NOMO-1 treated with dmso at 0.1 percent for 144 hours (cell line): ENCODE results near the gene ERN1.

Source experiments
- DNase-seq: peaks from one replicate; lab custom pipeline; 2025; ENCODE audit not compliant: unreplicated experiment; lab: John Stamatoyannopoulos, UW

The ERN1 gene

DNA sequence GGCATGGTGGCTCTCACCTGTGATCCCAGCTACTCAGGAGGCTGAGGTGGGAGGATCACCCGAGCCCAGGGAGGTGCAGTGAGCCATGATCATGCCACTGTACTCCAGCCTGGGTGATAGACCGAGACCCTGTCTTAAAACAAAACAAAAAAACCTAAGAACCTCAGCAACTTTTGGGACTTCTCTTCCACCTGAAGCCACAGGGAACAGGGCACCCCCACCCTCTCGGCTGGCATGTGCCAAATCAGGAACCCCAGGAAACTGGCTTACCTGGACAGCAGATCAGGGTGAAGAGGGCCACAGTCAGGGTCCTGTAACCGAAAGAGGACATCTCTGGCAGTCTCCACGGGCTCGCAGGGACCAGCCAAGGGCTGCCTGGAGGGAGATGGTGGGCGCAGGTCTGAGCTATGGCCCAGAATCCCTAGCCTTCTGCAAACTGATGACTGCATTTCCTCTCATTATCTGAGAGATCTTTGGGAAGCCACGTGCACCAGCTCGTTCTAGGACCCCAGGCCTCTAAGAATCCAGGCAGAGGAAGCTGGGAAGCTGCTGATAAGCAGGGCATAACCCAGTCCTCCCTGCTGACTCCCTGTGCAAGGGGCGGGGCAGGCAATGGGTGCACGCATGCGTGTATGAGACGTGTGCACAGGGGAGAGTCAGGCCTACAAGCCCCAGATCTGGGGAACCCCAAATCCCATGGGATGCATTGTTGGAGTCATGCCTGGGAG, 123.4 kb downstream of the ERN1 start:
- no peak for DNase-seq

DNA sequence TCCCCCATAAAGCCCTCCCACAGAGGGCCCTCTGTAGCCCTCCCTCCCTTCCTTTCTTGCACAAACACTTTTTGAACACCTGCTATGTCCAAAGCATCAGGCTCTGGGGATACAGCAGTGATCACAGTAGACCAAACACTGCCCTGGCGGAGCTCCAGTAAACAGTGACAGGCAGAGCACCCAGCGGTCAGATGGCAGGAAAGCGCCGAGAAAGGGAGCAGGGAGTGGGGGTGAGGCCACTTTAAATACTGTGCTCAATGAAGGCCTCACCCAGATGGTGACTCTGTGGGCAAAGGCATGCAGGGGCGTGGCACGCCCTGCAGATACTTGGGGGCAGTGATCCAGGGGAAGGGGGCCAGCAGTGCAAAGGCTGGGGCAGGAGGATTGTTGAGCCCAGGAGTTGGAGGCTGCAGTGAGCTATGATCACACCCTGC, 124.2 kb downstream of the ERN1 start:
- no peak for DNase-seq

DNA sequence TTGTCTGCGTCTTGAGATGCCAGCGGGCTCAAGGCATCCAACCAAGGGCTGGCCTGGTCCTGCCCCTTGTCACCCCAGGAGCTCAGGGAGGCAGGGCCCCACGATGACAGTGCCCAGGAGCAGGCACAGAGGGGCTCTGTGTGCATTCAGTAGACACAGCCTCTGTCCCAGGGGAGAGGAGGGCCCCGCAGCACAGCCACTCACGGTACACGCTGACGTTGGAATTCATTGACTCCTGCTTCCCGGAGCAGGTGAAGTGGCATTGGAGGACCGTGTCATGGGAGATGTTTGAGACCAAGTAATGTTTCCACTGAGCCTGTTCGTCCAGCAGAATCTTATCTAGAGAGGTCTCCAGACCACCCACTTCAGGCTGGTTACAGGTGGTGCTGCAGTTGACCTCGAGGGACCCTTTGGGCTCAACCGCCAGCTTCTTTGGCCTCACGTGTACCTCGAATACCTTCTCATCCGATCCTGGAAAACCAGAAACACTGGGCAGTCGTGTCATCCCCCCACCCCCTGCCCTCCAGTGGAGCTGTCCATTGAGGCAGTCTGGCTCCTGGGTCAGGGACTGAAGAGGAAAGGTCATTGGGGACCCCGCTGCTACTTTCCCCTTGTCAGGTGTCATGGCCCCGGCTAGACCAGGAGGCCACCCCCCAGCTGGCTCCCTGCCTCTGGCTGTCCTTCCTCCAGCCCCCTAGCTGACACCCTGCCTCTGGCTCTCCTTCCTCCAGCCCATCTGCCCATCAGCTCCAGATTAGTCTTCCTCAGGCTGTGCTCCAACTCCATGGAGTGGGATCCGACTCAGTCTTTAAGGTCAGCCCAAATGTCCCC, 124.8 kb downstream of the ERN1 start:
- no peak for DNase-seq

DNA sequence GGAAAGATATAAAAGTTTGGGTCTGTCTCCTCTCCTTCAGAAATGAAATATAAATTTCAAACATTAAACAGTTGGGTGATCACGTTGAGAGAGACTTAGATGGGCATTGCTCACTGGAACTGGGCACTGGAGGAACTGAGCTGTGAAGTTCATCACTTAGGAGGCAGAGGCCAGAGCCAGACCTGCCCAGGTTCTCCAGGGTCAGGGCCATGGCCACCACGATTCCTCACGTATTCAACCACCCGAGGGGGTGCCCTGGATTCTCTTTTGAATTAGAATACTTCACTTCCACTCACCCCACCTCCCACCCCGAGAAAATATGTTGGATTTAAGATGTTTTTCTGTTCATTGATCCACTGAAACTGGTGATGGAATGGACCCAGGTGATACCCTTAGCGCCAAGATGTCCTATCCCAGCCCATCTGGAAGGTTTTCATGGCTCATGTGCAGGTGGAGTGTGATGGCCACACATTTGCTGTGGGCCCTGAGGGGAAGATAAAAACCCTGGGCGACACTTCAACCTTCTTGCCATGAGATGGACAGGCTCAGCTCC, 125.7 kb downstream of the ERN1 start:
- no peak for DNase-seq

DNA sequence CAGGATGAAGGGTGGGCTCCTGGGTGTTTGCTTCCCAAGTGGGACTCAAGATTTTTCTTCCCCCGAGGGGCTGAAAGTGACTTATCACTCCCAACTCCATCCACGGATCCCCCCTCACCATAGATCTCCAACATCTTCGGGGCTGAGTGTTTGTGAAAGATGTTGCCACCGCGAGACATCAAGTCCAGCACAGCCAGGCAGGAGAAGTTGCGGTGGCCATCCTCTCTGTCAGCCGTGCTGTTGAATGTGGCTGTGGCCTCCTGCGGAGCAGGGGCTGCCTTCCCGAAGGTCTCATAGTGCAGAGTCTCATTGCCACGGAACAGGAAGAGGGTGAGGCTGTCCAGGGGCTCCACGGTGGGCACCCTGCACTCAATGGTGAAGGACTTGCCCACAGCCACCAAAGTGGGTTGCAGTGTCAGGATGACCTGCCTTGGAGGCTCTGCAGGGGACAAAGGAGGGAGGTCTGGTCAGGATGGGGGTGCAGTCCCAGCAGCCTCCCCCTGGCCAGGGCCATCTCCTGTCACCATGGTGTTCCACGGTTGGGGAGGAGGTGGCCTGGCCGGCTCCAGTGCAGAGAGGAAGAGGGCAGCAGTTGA, 126.3 kb downstream of the ERN1 start:
- no peak for DNase-seq

DNA sequence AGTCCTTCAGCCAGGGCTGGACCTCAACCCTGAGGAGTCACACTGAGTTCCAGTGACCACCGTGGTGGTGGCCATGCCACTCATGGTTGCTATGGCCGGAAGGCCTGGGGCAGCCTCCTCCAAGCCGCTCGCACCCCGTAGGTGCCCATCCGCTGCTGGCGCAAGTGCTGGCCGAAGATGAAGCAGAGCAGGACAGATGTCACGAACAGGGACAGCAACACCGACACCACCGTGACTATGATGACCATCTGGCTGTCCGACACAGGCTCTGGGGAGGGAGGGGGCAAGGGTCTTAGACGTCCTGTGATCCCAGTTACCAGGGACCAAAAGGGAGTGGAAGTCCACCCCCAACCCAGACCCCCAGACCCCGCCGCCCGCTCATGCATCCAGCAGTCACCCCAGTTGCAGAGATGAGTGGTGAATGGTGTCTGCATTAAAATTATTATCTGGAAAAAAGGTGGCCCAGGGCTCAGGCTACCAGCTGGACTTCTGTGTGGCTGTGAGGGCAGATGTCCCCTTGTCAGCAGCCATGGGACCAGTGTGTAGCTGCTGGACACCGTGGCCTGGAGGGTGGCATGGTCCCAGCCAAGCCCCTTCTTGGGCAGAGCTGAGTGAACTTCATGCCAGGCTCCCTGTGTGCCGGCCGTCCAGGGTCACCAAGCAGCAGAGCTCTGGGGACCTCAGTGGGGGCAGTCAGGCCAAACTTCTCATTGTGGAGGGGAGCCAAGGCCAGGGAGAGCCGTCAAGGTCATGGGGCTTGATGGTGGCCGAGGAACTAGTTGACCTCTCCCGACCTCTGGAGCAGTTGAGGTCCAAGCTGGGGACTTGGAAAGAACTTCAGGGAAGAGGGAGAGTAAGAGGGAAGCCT, 127.1 kb downstream of the ERN1 start:
- no peak for DNase-seq

DNA sequence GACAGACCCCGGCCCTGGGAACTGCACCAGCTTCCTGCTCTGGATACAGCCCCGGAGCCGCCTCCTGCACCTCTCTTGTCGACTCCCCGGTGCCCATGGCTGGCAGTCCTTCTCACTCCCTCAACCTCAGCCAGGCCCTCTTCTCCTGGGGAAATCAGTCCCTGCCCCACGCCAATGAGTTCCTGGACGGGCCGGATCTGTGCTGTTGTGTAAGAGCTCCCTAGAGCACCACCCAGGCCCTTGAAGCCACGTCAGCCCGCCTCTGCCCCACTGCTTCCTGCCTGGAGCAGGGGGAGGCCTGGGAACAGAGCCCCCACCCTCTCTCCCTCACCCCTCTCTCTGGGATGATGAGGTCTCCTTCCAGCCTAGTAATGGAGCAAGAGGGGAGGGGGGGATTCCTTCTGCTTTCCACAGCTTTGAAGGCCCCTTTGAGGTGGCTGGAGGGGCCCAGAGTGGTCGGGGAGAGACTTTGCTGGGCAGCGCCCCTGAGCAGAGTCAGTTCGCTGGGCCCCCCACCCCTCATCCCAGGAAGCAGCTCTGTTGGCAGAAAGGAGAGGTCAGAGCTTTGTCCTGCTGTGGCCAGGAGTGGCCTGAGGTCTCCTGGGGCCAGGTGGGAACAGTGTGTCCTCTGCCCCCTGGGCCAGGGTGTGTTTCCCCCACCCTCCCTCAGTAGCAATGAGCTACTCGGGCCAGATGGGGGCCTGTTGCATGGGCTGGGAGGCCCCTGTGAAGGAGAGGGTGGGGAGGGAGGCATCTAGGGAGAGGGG, 128.0 kb downstream of the ERN1 start:
- DNase-seq, result no peak

DNA sequence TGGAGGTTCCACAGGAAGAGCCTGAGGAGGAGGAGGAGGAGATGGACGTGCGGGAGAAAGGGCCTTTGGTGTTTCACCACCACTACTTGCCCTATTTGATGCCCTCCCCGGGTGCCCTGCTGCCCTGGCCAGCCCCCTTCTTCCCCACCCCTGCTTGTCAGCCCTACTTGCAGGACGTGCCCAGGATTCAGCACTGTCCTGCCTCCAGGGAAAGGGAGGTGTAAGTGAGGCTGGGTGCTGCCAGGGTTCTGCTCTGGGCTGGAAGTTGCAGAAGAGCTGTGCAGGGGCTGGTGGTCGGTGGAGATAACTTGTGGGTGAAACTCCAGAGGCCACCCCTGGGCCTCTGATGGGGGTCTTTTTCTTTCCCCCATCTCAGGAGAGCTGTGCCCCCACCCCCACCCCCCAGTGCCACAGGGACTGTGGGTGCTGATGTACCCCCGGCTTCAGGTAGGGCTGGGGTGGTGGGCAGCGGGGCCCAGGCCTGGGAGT, 128.8 kb downstream of the ERN1 start:
- no peak for DNase-seq

DNA sequence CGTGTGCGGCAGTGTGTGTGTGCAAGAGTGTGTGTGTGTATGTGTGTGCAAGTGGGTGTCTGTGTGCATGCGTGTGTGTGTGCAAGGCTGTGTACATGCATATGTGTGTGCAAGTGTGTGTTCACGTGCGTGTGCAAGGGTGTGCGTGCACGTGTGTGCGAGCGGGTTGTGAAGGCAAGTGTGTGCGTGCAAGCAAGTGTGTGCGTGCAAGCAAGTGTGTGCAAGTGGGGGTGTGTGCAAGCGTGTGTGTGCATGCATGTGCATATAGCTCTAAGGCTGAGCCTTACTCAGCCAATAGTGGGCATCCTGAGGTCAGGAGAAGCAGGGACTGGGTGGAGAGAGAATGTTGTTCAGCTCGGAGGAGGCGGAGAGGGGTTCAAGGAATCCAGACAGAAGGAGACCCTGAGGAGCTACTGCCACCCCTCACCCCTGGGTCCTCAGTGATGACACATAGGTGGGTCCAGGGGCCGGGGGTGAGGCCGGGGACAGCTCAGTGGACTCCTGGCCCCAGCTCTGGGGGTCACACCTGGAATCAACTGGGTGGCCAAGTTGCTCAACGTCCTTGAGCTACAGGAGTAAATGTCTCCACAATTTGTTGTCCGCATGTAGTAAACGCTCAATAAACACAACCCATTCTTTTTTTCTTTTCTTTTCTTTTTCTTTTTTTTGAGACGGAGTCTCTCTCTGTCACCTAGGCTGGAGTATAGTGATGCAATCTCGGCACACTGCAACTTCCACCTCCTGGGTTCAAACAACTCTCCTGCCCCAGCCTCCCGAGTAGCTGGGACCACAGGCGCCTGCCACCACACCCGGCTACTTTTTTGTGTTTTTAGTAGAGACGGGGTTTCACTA, 130.0 kb downstream of the ERN1 start:
- DNase-seq, result no peak

DNA sequence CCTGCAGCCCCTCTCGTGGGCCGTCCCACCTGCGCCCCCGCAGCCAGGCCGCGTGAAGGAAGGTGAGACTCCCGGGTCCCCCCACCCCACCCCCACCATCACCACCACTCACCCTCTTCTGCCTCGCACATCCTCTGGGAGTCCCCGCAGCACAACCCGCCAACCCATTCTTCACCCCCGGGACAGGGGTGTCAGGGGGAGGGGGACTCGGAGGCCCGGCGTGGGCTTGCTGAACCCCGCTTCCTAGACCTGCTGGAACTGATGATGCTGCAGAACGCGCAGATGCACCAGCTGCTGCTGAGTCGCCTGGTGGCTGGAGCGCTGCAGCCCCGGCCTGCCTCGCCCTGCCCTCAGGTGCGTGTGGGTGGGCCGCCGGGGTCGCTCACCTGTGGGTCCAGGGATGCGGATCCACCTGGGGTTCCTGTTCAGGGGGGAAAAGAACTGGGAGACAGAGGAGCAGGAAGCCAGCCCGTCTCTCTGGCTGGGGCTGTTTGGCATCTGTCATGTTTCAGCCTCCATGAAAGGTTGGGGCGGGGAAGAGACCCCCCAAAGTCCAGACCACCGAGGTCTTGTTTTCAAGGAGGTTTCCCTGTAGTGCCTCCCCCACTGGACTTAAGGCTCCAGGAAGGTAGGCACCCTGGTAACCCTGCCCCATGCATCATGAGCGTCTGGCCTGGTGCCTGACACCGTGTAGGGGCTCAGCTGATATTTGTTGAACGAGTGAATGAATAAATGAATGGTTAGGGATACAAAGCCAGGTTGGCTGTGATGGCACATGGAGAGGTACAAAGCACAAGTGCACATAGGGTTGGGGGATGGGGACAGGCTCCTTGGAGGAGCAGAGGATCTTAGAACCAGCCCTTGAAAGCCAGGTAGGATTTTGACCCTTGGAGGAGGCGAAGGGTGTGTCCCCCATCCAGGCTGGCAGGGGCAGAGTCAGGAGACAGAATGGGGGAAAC, 130.9 kb downstream of the ERN1 start:
- no peak for DNase-seq

DNA sequence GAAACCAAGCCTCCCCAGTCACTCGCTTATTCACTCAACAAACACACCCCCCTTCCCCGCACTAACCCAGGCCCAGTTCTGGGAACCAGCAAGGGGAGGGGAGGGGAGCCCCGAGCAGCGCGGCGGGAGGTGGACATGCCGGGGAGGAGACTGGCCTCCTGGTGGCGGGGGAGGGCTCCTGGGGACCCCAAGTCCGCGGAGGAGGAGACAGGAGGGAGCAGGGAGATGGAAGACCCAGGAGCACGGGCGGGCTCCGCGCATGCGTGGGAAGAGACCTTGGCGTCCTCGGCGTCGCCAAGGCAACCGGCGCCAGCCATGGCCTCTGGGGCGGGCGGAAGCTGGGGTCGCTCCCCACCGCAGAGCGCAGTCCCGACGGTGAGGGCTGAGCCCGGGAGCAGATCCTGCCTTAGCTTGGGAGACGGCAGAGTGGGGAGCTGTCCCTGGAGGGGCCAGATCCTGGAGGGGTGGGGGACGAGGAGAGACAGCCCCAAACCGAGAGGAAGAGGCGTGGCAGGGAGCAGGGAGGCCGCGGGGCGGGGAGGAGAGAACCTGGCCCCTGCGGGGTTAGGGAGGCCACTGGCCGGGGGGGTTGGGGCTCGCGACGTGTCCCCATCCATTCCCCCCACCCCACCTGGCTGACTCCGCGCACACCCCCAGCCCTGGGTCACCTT, 131.8 kb downstream of the ERN1 start, which contains the start of gene PRR29:
Gene PRR29 (plus strand): TSS at position 302 of the 671 bp plus-strand sequence. CDS start 14 bp downstream, at position 316.
- DNase-seq, result no peak

DNA sequence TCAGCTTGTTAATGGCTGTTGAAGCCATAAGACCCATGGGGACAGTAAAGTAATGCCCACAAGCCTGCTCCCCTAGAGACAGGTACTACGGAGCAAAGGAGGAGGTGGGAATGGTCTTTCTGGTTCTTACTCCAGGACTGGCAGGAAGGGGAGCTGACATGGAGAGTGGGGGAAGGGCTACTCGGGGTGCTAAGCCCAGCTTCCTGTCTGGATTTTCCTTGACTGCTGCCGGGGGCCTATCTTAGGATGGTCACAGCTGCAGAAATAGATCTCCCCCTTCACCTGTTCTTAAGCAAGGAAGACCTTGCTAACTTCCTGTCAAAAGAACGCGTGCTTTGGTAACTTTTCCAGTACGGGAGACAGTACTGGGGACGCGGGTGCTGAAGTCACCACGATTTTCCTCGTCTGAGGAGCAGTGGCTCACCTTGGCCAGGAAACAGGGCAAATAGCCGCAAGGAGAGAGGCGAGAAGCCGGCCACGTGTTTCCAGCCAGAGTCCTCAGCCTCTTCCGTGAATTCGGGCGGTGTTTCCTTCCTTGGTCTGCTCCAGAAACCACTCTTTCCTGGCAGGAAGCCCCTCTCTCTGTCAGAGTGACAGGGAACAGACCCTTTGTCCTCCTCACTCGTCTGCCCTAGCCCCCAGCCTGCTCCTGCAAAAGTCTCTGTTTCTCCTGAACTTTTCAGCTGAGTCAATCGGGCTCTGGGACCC, 132.4 kb downstream of the ERN1 start:
- DNase-seq, result no peak

DNA sequence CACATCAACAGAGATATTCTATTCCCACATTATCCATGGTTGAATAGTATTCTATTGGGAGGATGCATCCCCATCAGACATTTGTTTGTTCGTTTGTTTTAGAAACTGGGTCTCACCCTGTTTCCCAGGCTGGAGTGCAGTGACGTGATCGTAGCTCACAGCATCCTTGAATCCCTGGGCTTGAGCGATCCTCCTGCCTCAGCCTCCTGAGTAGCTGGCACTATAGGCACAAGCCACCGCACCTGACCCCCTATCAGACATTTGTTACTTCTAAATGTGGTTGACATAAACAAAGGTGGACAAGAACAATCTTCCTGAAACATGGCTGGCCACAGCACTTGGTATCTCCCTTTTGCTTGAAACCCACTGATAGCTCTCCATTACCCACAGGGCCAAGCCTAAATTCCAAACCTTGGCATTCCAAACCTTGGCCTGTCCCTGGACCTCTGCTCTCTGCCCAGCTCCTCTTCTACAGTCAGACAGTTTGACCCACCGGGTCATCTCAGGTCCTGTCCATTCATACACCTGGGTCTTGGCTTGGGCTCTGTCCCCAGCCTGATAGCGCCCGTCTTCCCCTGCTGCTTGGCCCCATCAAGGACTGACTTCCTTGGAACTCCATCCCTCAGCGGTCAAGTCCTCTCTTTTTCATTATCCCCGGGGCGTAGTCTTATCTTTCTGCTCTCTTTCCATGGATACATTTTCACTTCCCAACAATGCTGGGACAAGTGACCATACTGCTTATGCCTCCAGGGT, 133.3 kb downstream of the ERN1 start:
- DNase-seq, result no peak

DNA sequence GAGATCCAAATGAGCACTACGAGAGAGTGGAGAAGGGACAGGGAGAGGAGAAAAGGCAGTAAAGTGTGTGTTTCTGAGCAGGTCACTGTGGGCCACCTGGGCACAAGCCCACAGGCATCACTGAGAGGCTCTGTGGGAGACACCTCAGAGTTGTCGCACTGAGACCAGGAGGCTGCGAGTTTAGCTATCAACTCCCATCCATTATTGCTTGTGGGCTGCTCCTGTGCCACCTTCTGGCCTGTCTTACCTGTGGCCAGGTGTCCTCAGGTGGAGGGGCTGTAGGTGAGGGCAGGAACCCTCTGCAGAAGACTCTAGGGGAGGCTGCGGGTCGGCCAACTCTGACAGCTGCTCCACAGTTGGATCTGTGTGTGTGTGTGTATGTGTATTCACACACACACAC, 134.3 kb downstream of the ERN1 start:
- no peak for DNase-seq

DNA sequence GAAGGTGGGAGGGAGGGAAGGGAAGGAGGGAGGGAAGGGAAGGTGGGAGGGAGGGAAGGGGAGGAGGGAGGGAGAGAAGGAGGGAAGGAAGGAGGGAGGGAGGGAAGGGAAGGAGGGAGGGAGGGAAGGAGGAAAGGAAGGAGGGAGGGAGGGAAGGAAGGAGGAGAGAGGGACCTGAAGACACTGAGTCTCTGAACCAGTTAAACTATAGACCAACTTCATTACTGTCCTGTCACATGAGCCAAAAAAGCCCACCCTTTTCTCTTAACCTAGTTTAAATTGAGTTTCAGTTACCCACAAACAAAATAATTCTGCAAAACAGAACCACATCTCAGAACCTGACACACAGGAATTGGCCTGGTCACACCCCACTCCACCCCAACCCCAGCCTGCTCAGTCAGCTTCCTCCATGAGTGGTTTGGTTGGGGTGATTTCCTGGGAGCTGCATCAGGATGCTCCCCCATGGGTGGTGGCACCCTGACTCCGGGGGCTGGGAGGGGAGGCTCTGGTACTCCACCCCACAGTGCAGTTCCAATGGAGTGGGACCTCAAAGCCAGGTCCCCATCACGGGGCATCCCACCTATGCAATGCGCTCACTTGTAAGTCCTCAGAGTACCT, 136.5 kb downstream of the ERN1 start:
- no peak for DNase-seq
